H1 (cell line): ENCODE measurements around the gene ETFB. TPM values are rescaled to one million over a fixed set of nuclear protein-coding genes. Genes with fewer than 3 reads are reported as not detected.

Experiments used
- CTCF ChIA-PET: fragments of 300-600 bp; sonication (Branson Sonifier 250); formaldehyde crosslinking; loops from one replicate; lab custom pipeline; 2021; ENCODE audit not compliant: partially characterized antibody; lab: Charles Lee
- POLR2A ChIA-PET: fragments of 300-600 bp; sonication (Branson Sonifier 250); formaldehyde crosslinking; loops from one replicate; lab custom pipeline; 2021; ENCODE audit warnings: inconsistent platforms; ENCODE audit not compliant: partially characterized antibody; lab: Charles Lee
- DNase-seq, 2 experiments: peaks; one replicate each; pipeline versions ENCODE4 v3.0.0 to v3.0.0-alpha.2; 2010 to 2022; ENCODE audit warnings: low spot score in 2 of 2, low read depth in 1 of 2, mixed read lengths in 1 of 2
- FAIRE-seq: peaks from 2 replicates; lab custom pipeline; 2011; peaks lifted over from hg19 to GRCh38; lab: Jason Lieb, UNC
- H2AFZ ChIP-seq: 2 replicates; pipeline ENCODE4 v1.8.1; 2012; ENCODE audit warnings: low read length, inconsistent platforms
- H2AK5ac ChIP-seq: 2 replicates; pipeline ENCODE4 v1.6.1; 2013; ENCODE audit warnings: low read depth, low read length
- H2BK120ac ChIP-seq: replicated peaks from 2 replicates; pipeline ENCODE3; 2013; ENCODE audit warnings: low read depth, low read length, inconsistent platforms
- H2BK12ac ChIP-seq: 2 replicates; pipeline ENCODE4 v1.6.1; 2013; ENCODE audit warnings: low read depth, low read length
- H2BK15ac ChIP-seq: 2 replicates; pipeline ENCODE4 v1.6.1; 2013; ENCODE audit warnings: low read length
- H2BK20ac ChIP-seq: 2 replicates; pipeline ENCODE4 v1.6.1; 2013; ENCODE audit warnings: low read length
- H2BK5ac ChIP-seq: 2 replicates; pipeline ENCODE4 v1.6.1; 2013; ENCODE audit warnings: low read depth, low read length
- H3K14ac ChIP-seq: 2 replicates; pipeline ENCODE4 v1.6.1; 2013; ENCODE audit warnings: inconsistent platforms; ENCODE audit not compliant: insufficient read length
- H3K18ac ChIP-seq: 2 replicates; pipeline ENCODE4 v1.6.1; 2013; ENCODE audit warnings: low read length; ENCODE audit errors: extremely low read depth
- H3K23ac ChIP-seq: 2 replicates; pipeline ENCODE4 v1.6.1; 2013; ENCODE audit warnings: inconsistent platforms; ENCODE audit not compliant: insufficient read length
- H3K23me2 ChIP-seq: 2 replicates; pipeline ENCODE4 v1.6.1; 2013; ENCODE audit warnings: low read depth, low read length
- H3K27ac ChIP-seq: 2 replicates; pipeline ENCODE4 v1.6.1; 2011; ENCODE audit warnings: low read depth, low read length, inconsistent platforms
- H3K27me3 ChIP-seq, 4 experiments: replicated peaks in 1 of 4; 1 replicate in 1 of 4; 2 replicates in 3 of 4; pipeline versions ENCODE4 v1.6.1 to v1.8.1; 2011 to 2013; ENCODE audit warnings: low read length in 3 of 4, mild to moderate bottlenecking in 3 of 4, inconsistent platforms in 2 of 4, mixed read lengths in 2 of 4, moderate library complexity in 1 of 4; ENCODE audit not compliant: control insufficient read depth in 3 of 4, insufficient read depth in 3 of 4; ENCODE audit errors: extremely low read depth in 1 of 4
- H3K36me3 ChIP-seq, 4 experiments: 2 replicates each; pipeline versions ENCODE4 v1.6.1 to v1.8.1; 2011 to 2013; ENCODE audit warnings: mild to moderate bottlenecking in 4 of 4, low read length in 3 of 4, moderate library complexity in 2 of 4, control low read depth in 1 of 4, inconsistent platforms in 1 of 4; ENCODE audit not compliant: insufficient read depth in 4 of 4, control insufficient read depth in 2 of 4
- H3K4ac ChIP-seq: replicated peaks from 2 replicates; pipeline ENCODE3; 2013; ENCODE audit warnings: low read length, low read depth, mixed read lengths, inconsistent platforms; ENCODE audit not compliant: insufficient read length
- H3K4me1 ChIP-seq, 4 experiments: replicated peaks in 1 of 4; 1 replicate in 1 of 4; 2 replicates in 3 of 4; pipeline versions ENCODE4 v1.6.1 to v1.8.1; 2011 to 2013; ENCODE audit warnings: low read length in 3 of 4, inconsistent platforms in 2 of 4, mixed read lengths in 1 of 4; ENCODE audit not compliant: insufficient read depth in 4 of 4, control insufficient read depth in 3 of 4
- H3K4me2 ChIP-seq, 2 experiments: 2 replicates each; pipeline versions ENCODE4 v1.6.1 to v1.8.1; 2011 to 2013; ENCODE audit warnings: low read depth in 2 of 2, low read length in 2 of 2, control low read depth in 1 of 2, inconsistent platforms in 1 of 2, mild to moderate bottlenecking in 1 of 2; ENCODE audit not compliant: insufficient read depth in 1 of 2
- H3K4me3 ChIP-seq, 4 experiments: fragments of 200-600, 300-600 bp in 1 of 4; sonication (generic), shearing (Covaris generic), sonication (Bioruptor Twin) in 1 of 4; 2 replicates each; pipeline versions ENCODE4 v1.5.1 to v1.8.1; 2011 to 2016; ENCODE audit warnings: low read length in 4 of 4, low read depth in 3 of 4, control low read depth in 2 of 4, inconsistent platforms in 2 of 4, mild to moderate bottlenecking in 2 of 4, mixed read lengths in 1 of 4, moderate library complexity in 1 of 4; ENCODE audit not compliant: insufficient read depth in 2 of 4; ENCODE audit errors: extremely low read depth in 1 of 4
- H3K56ac ChIP-seq: replicated peaks from 2 replicates; pipeline ENCODE3; 2013; ENCODE audit warnings: low read depth, mild to moderate bottlenecking, mixed read lengths, low read length, inconsistent platforms; ENCODE audit not compliant: insufficient read length
- H3K79me1 ChIP-seq: 2 replicates; pipeline ENCODE4 v1.6.1; 2013; ENCODE audit warnings: low read depth, low read length, control low read depth
- H3K79me2 ChIP-seq, 2 experiments: 2 replicates each; pipeline versions ENCODE4 v1.6.1 to v1.8.1; 2012 to 2013; ENCODE audit warnings: low read length in 2 of 2, mild to moderate bottlenecking in 2 of 2, inconsistent platforms in 1 of 2; ENCODE audit not compliant: insufficient read depth in 2 of 2, control insufficient read depth in 1 of 2
- H3K9ac ChIP-seq, 4 experiments: replicated peaks in 1 of 4; 1 replicate in 1 of 4; 2 replicates in 3 of 4; pipeline versions ENCODE4 v1.6.1 to v1.8.1; 2011 to 2013; ENCODE audit warnings: low read depth in 3 of 4, low read length in 3 of 4, control low read depth in 2 of 4, mild to moderate bottlenecking in 2 of 4, moderate library complexity in 2 of 4, inconsistent platforms in 1 of 4; ENCODE audit errors: extremely low read depth in 1 of 4
- H3K9me3 ChIP-seq, 2 experiments: 2 replicates each; pipeline versions ENCODE4 v1.6.1 to v1.8.1; 2012 to 2013; ENCODE audit warnings: mild to moderate bottlenecking in 2 of 2, moderate library complexity in 2 of 2, control low read depth in 1 of 2, inconsistent platforms in 1 of 2, low read depth in 1 of 2, low read length in 1 of 2, mixed read lengths in 1 of 2; ENCODE audit not compliant: insufficient read depth in 2 of 2
- H4K20me1 ChIP-seq, 2 experiments: replicated peaks in 1 of 2; 2 replicates each; pipeline versions ENCODE3 to v1.8.1; 2011 to 2013; ENCODE audit warnings: inconsistent platforms in 2 of 2, low read length in 2 of 2, mild to moderate bottlenecking in 1 of 2; ENCODE audit not compliant: insufficient read depth in 2 of 2, control insufficient read depth in 1 of 2
- H4K5ac ChIP-seq: 2 replicates; pipeline ENCODE4 v1.6.1; 2013; ENCODE audit warnings: low read length, low read depth, mixed read lengths, inconsistent platforms; ENCODE audit not compliant: insufficient read length
- H4K8ac ChIP-seq: 2 replicates; pipeline ENCODE4 v1.8.0; 2013; ENCODE audit warnings: mild to moderate bottlenecking, moderate library complexity, low read length, inconsistent platforms; ENCODE audit not compliant: insufficient read depth; ENCODE audit errors: extremely low read depth
- H4K91ac ChIP-seq: replicated peaks from 2 replicates; pipeline ENCODE3; 2013; ENCODE audit warnings: low read length, mixed read lengths, inconsistent platforms; ENCODE audit not compliant: insufficient read length
- CTCF ChIP-seq, 3 experiments: IDR thresholded peaks; 1 replicate in 2 of 3; 2 replicates in 1 of 3; pipeline versions ENCODE4 v1.5.1 to v1.6.1; 2011; ENCODE audit warnings: low read length in 3 of 3, mild to moderate bottlenecking in 3 of 3, inconsistent platforms in 2 of 3, low read depth in 1 of 3, moderate library complexity in 1 of 3; ENCODE audit not compliant: insufficient read depth in 1 of 3; ENCODE audit errors: control extremely low read depth in 1 of 3
- FOSL1 ChIP-seq: IDR thresholded peaks from 2 replicates; pipeline ENCODE4 v1.6.1; 2011; ENCODE audit warnings: mild to moderate bottlenecking, low read depth, low read length, moderate library complexity; ENCODE audit not compliant: insufficient read depth
- GTF2F1 ChIP-seq: IDR thresholded peaks from 2 replicates; pipeline ENCODE4 v1.6.1; 2012; ENCODE audit warnings: low read depth, low read length, improper control_type of control experiment, borderline replicate concordance
- PHF8 ChIP-seq: fragments of 200-600 bp; sonication (generic); conservative IDR thresholded peaks from 2 replicates; pipeline ENCODE4 v1.7.1; 2012; ENCODE audit warnings: low read depth, mild to moderate bottlenecking, inconsistent platforms, low read length, moderate library complexity
- RXRA ChIP-seq: IDR thresholded peaks from 2 replicates; pipeline ENCODE4 v1.6.1; 2011; ENCODE audit warnings: low read depth, mild to moderate bottlenecking, low read length, moderate library complexity; ENCODE audit not compliant: insufficient read depth
- SIRT6 ChIP-seq: IDR thresholded peaks from one replicate; pipeline ENCODE4 v1.7.1; 2012; ENCODE audit warnings: low read length, inconsistent platforms
- SP4 ChIP-seq: IDR thresholded peaks from 2 replicates; pipeline ENCODE4 v1.6.1; 2012; ENCODE audit warnings: low read length, inconsistent platforms
- TAF1 ChIP-seq: IDR thresholded peaks from 2 replicates; pipeline ENCODE4 v1.6.1; 2011; ENCODE audit warnings: mild to moderate bottlenecking, low read depth, low read length
- WGBS, 2 experiments: shearing (Covaris generic) in 1 of 2; methylation state at CpG; one replicate each; pipeline versions ENCODE4 v1.1.6 to v1.1.7; 2013 to 2015; ENCODE audit warnings: low lambda C conversion rate in 2 of 2, mixed read lengths in 2 of 2, inconsistent platforms in 1 of 2, low coverage in 1 of 2, missing lambda C conversion rate in 1 of 2; ENCODE audit not compliant: insufficient replicate concordance in 2 of 2, insufficient coverage in 1 of 2, insufficient read length in 1 of 2; ENCODE audit errors: extremely low coverage in 1 of 2, missing lambda C conversion rate in 1 of 2; 5-methylcytosine and 5-hydroxymethylcytosine counted together
- polyA plus RNA-seq, 7 experiments: library from polyadenylated mRNA; depleted of rRNA in 3 of 7; stranded (reverse) in 5 of 7; unstranded in 2 of 7; fragments of >200 nt in 5 of 7; fragments of 200-250 nt in 2 of 7; gene quantifications; 1 replicate in 5 of 7; 2 replicates in 1 of 7; 4 replicates in 1 of 7; pipeline versions ENCODE4 v1.2.1 to v1.2.3, GENCODE V29; 2011 to 2013; ENCODE audit warnings: missing spikeins in 2 of 7, mixed read lengths in 2 of 7
- total RNA-seq: library from RNA; stranded (reverse); fragmentation: NEBNext Ultra II Directional; extraction: Animal tissue kit (Norgen Biotek cat#: 25700); gene quantifications from 2 replicates; pipeline ENCODE4 v1.2.1, GENCODE V29; 2021

The ETFB gene
- total and polyA plus RNA-seq, 2 of the 8 experiments (the other 6 are each of a cell fraction or from before 2014, with no cell fraction given): 40.0 to 66.5 TPM

- Histone ChIP-seq H3K23ac (no peak overlapping the region), H3K18ac (no peak overlapping the region), H4K20me1 (no peaks in the 10 kb centered on the region), H3K4ac (no peak overlapping the region), H3K56ac (no peak overlapping the region), H4K91ac (no peak overlapping the region), H3K23me2 (no peaks in the 10 kb centered on the region), H3K4me1 (peaks cover 0 to 4% (median 2%) of the 10 kb centered on the region in 4 experiments; a peak in 3 of 7 replicates), H2BK20ac (0 out of 2 replicates have a peak overlapping the region, but pooled peaks have one; percentile 13), H3K14ac (no peak overlapping the region), H3K9ac (no peak overlapping the region), H3K79me1 (no peaks in the 10 kb centered on the region), H2BK120ac (no peak overlapping the region), H3K4me3 (no peak overlapping the region), H2BK5ac (no peak overlapping the region), H4K5ac (no peak overlapping the region), H2AFZ (no peak overlapping the region), H3K36me3 (no peaks in the 10 kb centered on the region), H2BK12ac (no peak overlapping the region), H3K27ac (no peak overlapping the region), H3K4me2 (no peak overlapping the region), H3K9me3 (peaks cover 0 to 6% of the 10 kb centered on the region in 2 experiments; a peak in 2 of 4 replicates), H3K79me2 (no peaks in the 10 kb centered on the region), H2AK5ac (no peak overlapping the region), H3K27me3 (no peaks in the 10 kb centered on the region; a peak in 1 of 7 replicates), H4K8ac (no peak overlapping the region), H2BK15ac (no peak overlapping the region)
- ChIA-PET CTCF (interaction anchor here (1.2 to 1.7 kb wide), 2 partner anchors 83 to 147 kb away, joined by 3 to 5 read pairs; partner anchors contain the start of gene LIM2), POLR2A (interaction anchor here (0.9 to 1.0 kb wide), 2 partner anchors 18 to 134 kb away, joined by 3 read pairs; no protein-coding TSS in a partner anchor)
- WGBS, 2 experiments: 92% methylated on average over 3 of the region's 3 CpGs; no CpG with 5 or more reads in 1 of the 2 experiments
- TF ChIP-seq GTF2F1: no peak
- no peak for TF ChIP-seq SIRT6
- no peak for TF ChIP-seq FOSL1
- no peak for TF ChIP-seq RXRA
- TF ChIP-seq SP4: no peak
- no peak for TF ChIP-seq PHF8
- no peak for TF ChIP-seq CTCF (IDR thresholded peaks at IDR 0.05; ENCODE audit: control extremely low read depth in 1 of 3, insufficient read depth in 1 of 3, low read depth in 1 of 3, low read length in 3 of 3)
- TF ChIP-seq TAF1: no peak
- FAIRE-seq (no peak), DNase-seq (no peak)
Measured at GRCh38 chr19:51305479-51305878, 60.7 kb downstream of the ETFB start.
